Astrocyte (in vitro differentiated cells and primary cell): ENCODE measurements around the gene UNC5A. TPM values are rescaled to one million over a fixed set of nuclear protein-coding genes. Genes with fewer than 3 reads are reported as not detected.

Experiments used
- DNase-seq: peaks from one replicate; pipeline ENCODE4 v3.0.0-alpha.2; 2010; ENCODE audit warnings: low read depth
- FAIRE-seq: peaks from 2 replicates; lab custom pipeline; 2011; peaks lifted over from hg19 to GRCh38; lab: Jason Lieb, UNC
- H2AFZ ChIP-seq: 2 replicates; pipeline ENCODE4 v1.6.0; 2012; ENCODE audit warnings: low read depth, low read length, inconsistent platforms
- H3K27ac ChIP-seq: 2 replicates; pipeline ENCODE4 v1.5.1; 2011; ENCODE audit warnings: low read depth, low read length, inconsistent platforms
- H3K27me3 ChIP-seq: 2 replicates; pipeline ENCODE4 v1.6.0; 2011; ENCODE audit warnings: low read length, inconsistent platforms; ENCODE audit not compliant: insufficient read depth
- H3K36me3 ChIP-seq: 2 replicates; pipeline ENCODE4 v1.5.1; 2011; ENCODE audit warnings: low read length, inconsistent platforms; ENCODE audit not compliant: insufficient read depth
- H3K4me1 ChIP-seq: 2 replicates; pipeline ENCODE4 v1.5.1; 2011; ENCODE audit warnings: low read length, inconsistent platforms; ENCODE audit not compliant: insufficient read depth
- H3K4me2 ChIP-seq: 2 replicates; pipeline ENCODE4 v1.6.0; 2012; ENCODE audit warnings: low read length, inconsistent platforms
- H3K4me3 ChIP-seq: 2 replicates; pipeline ENCODE4 v1.5.1; 2011; ENCODE audit warnings: low read depth, mild to moderate bottlenecking, low read length, inconsistent platforms; ENCODE audit not compliant: insufficient read depth
- H3K79me2 ChIP-seq: 2 replicates; pipeline ENCODE4 v1.6.0; 2012; ENCODE audit warnings: mild to moderate bottlenecking, low read length, inconsistent platforms; ENCODE audit not compliant: insufficient read depth
- H3K9ac ChIP-seq: 2 replicates; pipeline ENCODE4 v1.6.0; 2012; ENCODE audit warnings: mild to moderate bottlenecking, low read length, inconsistent platforms
- H3K9me3 ChIP-seq: 2 replicates; pipeline ENCODE4 v1.5.1; 2012; ENCODE audit warnings: low read depth, mild to moderate bottlenecking, low read length, inconsistent platforms; ENCODE audit not compliant: insufficient read depth
- H4K20me1 ChIP-seq: 2 replicates; pipeline ENCODE4 v1.6.0; 2012; ENCODE audit warnings: low read length, inconsistent platforms; ENCODE audit not compliant: insufficient read depth
- H3K27ac Mint-ChIP-seq: one replicate; pipeline ENCODE4 v1.8.0; 2021; ENCODE audit warnings: mild to moderate bottlenecking, mixed read lengths; ENCODE audit not compliant: unreplicated experiment
- H3K27me3 Mint-ChIP-seq: one replicate; pipeline ENCODE4 v1.8.0; 2021; ENCODE audit warnings: low read depth, mixed read lengths; ENCODE audit not compliant: unreplicated experiment
- H3K36me3 Mint-ChIP-seq: one replicate; pipeline ENCODE4 v1.8.0; 2021; ENCODE audit warnings: low read depth, mixed read lengths; ENCODE audit not compliant: unreplicated experiment
- H3K4me1 Mint-ChIP-seq: one replicate; pipeline ENCODE4 v1.8.0; 2021; ENCODE audit warnings: low read depth, mixed read lengths; ENCODE audit not compliant: unreplicated experiment
- H3K4me3 Mint-ChIP-seq: one replicate; pipeline ENCODE4 v1.8.0; 2021; ENCODE audit warnings: mild to moderate bottlenecking, moderate library complexity, mixed read lengths; ENCODE audit not compliant: unreplicated experiment
- H3K9me3 Mint-ChIP-seq: one replicate; pipeline ENCODE4 v1.8.0; 2021; ENCODE audit warnings: mild to moderate bottlenecking, mixed read lengths; ENCODE audit not compliant: unreplicated experiment
- CTCF ChIP-seq: IDR thresholded peaks from 2 replicates; pipeline ENCODE4 v1.5.1; 2011; ENCODE audit warnings: low read depth, mild to moderate bottlenecking, inconsistent platforms, low read length, moderate library complexity; ENCODE audit not compliant: insufficient read depth
- EZH2 ChIP-seq: IDR thresholded peaks from 2 replicates; pipeline ENCODE4 v1.6.1; 2012; ENCODE audit warnings: mild to moderate bottlenecking, low read length, inconsistent platforms; ENCODE audit not compliant: insufficient read depth
- total RNA-seq: library from RNA; stranded (reverse); gene quantifications from 2 replicates; pipeline ENCODE4 v1.2.1, GENCODE V29; 2021

Gene UNC5A
- total RNA-seq, 1 donor from 2014 or later: 0.70 TPM

GRCh38 chr5:176765687-176766086 is 44.7 kb upstream of the UNC5A start:
- TF ChIP-seq EZH2 (no peak), CTCF (no peak)
- no peaks in the 10 kb centered on the region for H3K4me1 Mint-ChIP-seq
- H3K9ac ChIP-seq: no peak overlapping the region

GRCh38 chr5:176768174-176768970 is 42.0 kb upstream of the UNC5A start:
- no peaks in the 10 kb centered on the region for H3K36me3 Mint-ChIP-seq
- no peaks in the 10 kb centered on the region for H3K79me2 ChIP-seq
- H3K9me3 ChIP-seq: no peaks in the 10 kb centered on the region
- no peak overlapping the region for H3K27ac ChIP-seq
- no peaks in the 10 kb centered on the region for H3K4me1 ChIP-seq
- no peaks in the 10 kb centered on the region for H3K36me3 ChIP-seq
- H3K9ac ChIP-seq: no peak overlapping the region
- DNase-seq (no peak), FAIRE-seq (no peak)
- no peak overlapping the region for H3K27ac Mint-ChIP-seq
- no peaks in the 10 kb centered on the region for H4K20me1 ChIP-seq
- no peaks in the 10 kb centered on the region for H3K4me1 Mint-ChIP-seq
- H3K27me3 ChIP-seq: peaks cover 28% of the 10 kb centered on the region
- no peak overlapping the region for H3K4me3 ChIP-seq
- TF ChIP-seq EZH2 (no peak), CTCF (no peak)
- H3K4me3 Mint-ChIP-seq: no peak overlapping the region
- H3K9me3 Mint-ChIP-seq: peaks cover 20% of the 10 kb centered on the region
- H3K4me2 ChIP-seq: no peak overlapping the region
- H2AFZ ChIP-seq: no peak overlapping the region
- peaks cover 33% of the 10 kb centered on the region for H3K27me3 Mint-ChIP-seq

More at GRCh38 chr5:176765687-176766086, 44.7 kb upstream of the UNC5A start:
- Histone ChIP-seq H3K36me3 (no peaks in the 10 kb centered on the region), H3K4me3 (no peak overlapping the region), H3K4me1 (no peaks in the 10 kb centered on the region), H3K4me2 (no peak overlapping the region), H3K79me2 (no peaks in the 10 kb centered on the region), H4K20me1 (no peaks in the 10 kb centered on the region), H2AFZ (no peak overlapping the region), H3K27ac (no peak overlapping the region), H3K27me3 (peaks cover 23% of the 10 kb centered on the region), H3K9me3 (no peaks in the 10 kb centered on the region)
- no peak for DNase-seq
- FAIRE-seq: no peak
- no peaks in the 10 kb centered on the region for H3K36me3 Mint-ChIP-seq
- peaks cover 17% of the 10 kb centered on the region for H3K27me3 Mint-ChIP-seq
- H3K4me3 Mint-ChIP-seq: no peak overlapping the region
- no peak overlapping the region for H3K27ac Mint-ChIP-seq
- peaks cover 17% of the 10 kb centered on the region for H3K9me3 Mint-ChIP-seq

GRCh38 chr5:176769911-176770310 is 40.4 kb upstream of the UNC5A start:
- no peak overlapping the region for H3K4me3 ChIP-seq
- H3K4me2 ChIP-seq: no peak overlapping the region
- no peak overlapping the region for H2AFZ ChIP-seq
- H4K20me1 ChIP-seq: no peaks in the 10 kb centered on the region
- H3K9ac ChIP-seq: no peak overlapping the region
- no peaks in the 10 kb centered on the region for H3K4me1 ChIP-seq
- peaks cover 2% of the 10 kb centered on the region for H3K4me1 Mint-ChIP-seq
- H3K27ac Mint-ChIP-seq: no peak overlapping the region
- H3K27ac ChIP-seq: no peak overlapping the region
- no peaks in the 10 kb centered on the region for H3K36me3 ChIP-seq
- no peaks in the 10 kb centered on the region for H3K79me2 ChIP-seq
- DNase-seq (no peak), FAIRE-seq (no peak)
- H3K4me3 Mint-ChIP-seq: no peak overlapping the region
- no peaks in the 10 kb centered on the region for H3K9me3 ChIP-seq
- peaks cover 41% of the 10 kb centered on the region for H3K27me3 Mint-ChIP-seq
- TF ChIP-seq CTCF (no peak), EZH2 (no peak)
- peaks cover 22% of the 10 kb centered on the region for H3K9me3 Mint-ChIP-seq
- H3K36me3 Mint-ChIP-seq: no peaks in the 10 kb centered on the region
- H3K27me3 ChIP-seq: peaks cover 27% of the 10 kb centered on the region
